ENCODE measurements around the gene IQCH. TPM values are rescaled to one million over a fixed set of nuclear protein-coding genes. Genes with fewer than 3 reads are reported as not detected.

The IQCH gene
- total RNA-seq, 2 donors from 2014 or later: 5.8 to 9.5 TPM

DNA sequence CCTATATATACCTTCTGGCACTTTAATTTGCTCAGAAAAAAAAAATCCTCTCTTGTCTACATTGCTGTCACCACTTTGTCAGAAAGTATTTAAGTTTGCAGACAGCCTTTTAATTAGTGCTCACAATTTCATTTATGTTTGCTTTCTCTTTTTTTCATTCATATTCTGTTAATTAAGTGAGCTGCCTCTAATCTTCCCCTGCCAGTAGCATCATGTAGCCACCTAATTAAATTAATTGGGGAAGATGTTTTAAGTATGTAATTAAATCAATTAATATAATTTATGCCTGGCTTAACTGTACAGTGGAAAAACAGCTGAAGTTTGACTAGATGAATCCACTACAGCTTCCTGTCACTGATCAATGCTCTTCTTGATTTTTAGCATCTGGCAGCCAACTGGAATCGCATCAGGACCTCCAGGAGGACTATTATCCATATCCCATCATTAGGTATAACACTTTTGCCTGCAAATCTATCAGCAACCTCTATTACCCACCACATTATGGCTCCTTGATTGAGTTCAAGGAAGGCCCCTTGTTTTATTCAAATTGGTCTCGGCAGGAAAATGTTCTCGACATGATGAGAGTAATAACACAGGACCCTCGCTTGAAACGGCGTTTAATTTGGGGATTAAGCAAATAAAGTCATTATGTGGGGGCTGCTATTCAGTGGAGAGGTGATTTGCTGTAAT is 118.5 kb downstream of the IQCH start:
- TF ChIP-seq, protein P1, sequence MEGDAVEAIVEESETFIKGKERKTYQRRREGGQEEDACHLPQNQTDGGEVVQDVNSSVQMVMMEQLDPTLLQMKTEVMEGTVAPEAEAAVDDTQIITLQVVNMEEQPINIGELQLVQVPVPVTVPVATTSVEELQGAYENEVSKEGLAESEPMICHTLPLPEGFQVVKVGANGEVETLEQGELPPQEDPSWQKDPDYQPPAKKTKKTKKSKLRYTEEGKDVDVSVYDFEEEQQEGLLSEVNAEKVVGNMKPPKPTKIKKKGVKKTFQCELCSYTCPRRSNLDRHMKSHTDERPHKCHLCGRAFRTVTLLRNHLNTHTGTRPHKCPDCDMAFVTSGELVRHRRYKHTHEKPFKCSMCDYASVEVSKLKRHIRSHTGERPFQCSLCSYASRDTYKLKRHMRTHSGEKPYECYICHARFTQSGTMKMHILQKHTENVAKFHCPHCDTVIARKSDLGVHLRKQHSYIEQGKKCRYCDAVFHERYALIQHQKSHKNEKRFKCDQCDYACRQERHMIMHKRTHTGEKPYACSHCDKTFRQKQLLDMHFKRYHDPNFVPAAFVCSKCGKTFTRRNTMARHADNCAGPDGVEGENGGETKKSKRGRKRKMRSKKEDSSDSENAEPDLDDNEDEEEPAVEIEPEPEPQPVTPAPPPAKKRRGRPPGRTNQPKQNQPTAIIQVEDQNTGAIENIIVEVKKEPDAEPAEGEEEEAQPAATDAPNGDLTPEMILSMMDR (IDR thresholded peaks at IDR 0.05): no peak
- no peak for TF ChIP-seq POLR2AphosphoS5 (IDR thresholded peaks at IDR 0.05)
- Histone ChIP-seq H3K27me3 (replicated peaks; ENCODE audit: insufficient read depth) (no peaks in the 10 kb centered on the region), H3K36me3 (no peaks in the 10 kb centered on the region), H3K4me3 (no peak overlapping the region), H3K27ac (no peak overlapping the region), H3K4me1 (replicated peaks) (no peaks in the 10 kb centered on the region), H3K9me3 (no peaks in the 10 kb centered on the region)
- WGBS: 78% methylated on average over 6 of the region's 6 CpGs
- intact Hi-C loops (cut with DNase I): no loop called here
- DNase-seq (ENCODE audit: low spot score): no peak

DNA sequence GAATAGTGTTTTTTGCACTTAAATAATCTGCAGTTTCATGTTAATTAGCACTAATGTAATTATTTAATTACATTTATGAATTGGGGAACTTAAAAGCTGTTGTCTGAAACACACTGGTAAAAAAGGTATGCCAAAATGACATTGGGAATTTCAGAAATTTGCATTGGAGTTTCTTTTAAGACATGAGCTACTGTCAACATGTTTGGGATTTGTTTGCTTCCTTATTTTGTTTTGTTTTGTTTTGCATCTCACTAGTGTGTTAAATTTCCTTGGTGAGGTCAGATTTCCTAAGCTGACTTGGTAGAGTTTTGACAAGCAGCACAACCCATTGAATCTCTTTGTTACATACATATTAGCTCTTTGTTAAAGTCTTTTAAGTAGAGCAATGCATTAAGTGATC is 119.4 kb downstream of the IQCH start:
- TF ChIP-seq, protein P1 (IDR thresholded peaks at IDR 0.05): no peak
- TF ChIP-seq POLR2AphosphoS5 (IDR thresholded peaks at IDR 0.05) (no peak), POLR2A (IDR thresholded peaks at IDR 0.05) (no peak)
- no peak for DNase-seq (ENCODE audit: low spot score)
- Histone ChIP-seq H3K36me3 (no peaks in the 10 kb centered on the region), H3K27me3 (replicated peaks; ENCODE audit: insufficient read depth) (no peaks in the 10 kb centered on the region), H3K4me1 (replicated peaks) (no peaks in the 10 kb centered on the region), H3K27ac (no peak overlapping the region), H3K9me3 (no peaks in the 10 kb centered on the region), H3K4me3 (no peak overlapping the region)
- intact Hi-C loops (cut with DNase I): no loop called here

- no peaks in the 10 kb centered on the region for H3K4me1 ChIP-seq (replicated peaks)
- no peak for DNase-seq (ENCODE audit: low spot score)
- no peaks in the 10 kb centered on the region for H3K27me3 ChIP-seq (replicated peaks; ENCODE audit: insufficient read depth)
- no peaks in the 10 kb centered on the region for H3K36me3 ChIP-seq
- H3K9me3 ChIP-seq: no peaks in the 10 kb centered on the region
- intact Hi-C loops (cut with DNase I): no loop called here
- H3K4me3 ChIP-seq: no peak overlapping the region
- TF ChIP-seq, protein P1 (IDR thresholded peaks at IDR 0.05): no peak
- TF ChIP-seq POLR2AphosphoS5 (IDR thresholded peaks at IDR 0.05): no peak
- no peak for TF ChIP-seq POLR2A (IDR thresholded peaks at IDR 0.05)
- 93% methylated on average over 3 of the region's 3 CpGs for WGBS
- H3K27ac ChIP-seq: no peak overlapping the region
Observed at GRCh38 chr15:67379530-67379929, 124.9 kb downstream of the IQCH start.

DNA sequence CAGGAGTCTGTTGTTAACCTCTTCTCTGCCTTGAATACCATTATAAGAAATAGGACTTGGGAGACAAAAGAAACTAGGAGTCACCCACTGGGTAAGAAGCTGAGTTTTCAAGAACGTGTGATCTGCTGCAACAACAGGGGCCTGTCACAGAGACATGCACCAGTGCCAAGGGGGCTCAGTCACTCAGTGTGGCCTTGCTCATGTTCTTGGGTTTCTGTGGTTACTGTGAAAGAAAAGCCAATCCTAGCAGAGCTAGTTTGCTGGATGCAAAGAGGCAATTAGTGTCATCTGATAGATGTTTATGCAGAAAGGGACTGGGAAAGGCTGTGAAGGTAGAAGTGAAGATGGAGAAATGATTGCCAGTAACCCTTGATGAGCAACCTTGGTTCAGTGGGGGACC is 126.3 kb downstream of the IQCH start:
- WGBS: 78% methylated on average over 1 of the region's 1 CpG
- intact Hi-C loops (cut with DNase I): no loop called here
- no peak for DNase-seq (ENCODE audit: low spot score)

More for the DNA sequence above, 126.3 kb downstream of the IQCH start:
- no peaks in the 10 kb centered on the region for H3K9me3 ChIP-seq
- H3K4me1 ChIP-seq (replicated peaks): no peaks in the 10 kb centered on the region
- no peak overlapping the region for H3K27ac ChIP-seq
- no peaks in the 10 kb centered on the region for H3K36me3 ChIP-seq
- no peak overlapping the region for H3K4me3 ChIP-seq
- H3K27me3 ChIP-seq (replicated peaks; ENCODE audit: insufficient read depth): no peaks in the 10 kb centered on the region
- TF ChIP-seq, protein P1 (IDR thresholded peaks at IDR 0.05): no peak
- TF ChIP-seq POLR2AphosphoS5 (IDR thresholded peaks at IDR 0.05): no peak
